GM19193 (cell line): ENCODE results near the gene ZDHHC14.

Experiments
- POLR2A ChIP-seq: IDR thresholded peaks from 4 replicates; pipeline ENCODE4 v1.6.1; 2011; ENCODE audit not compliant: insufficient read depth, insufficient read length; ENCODE audit errors: extremely low read depth

ZDHHC14 gene

DNA sequence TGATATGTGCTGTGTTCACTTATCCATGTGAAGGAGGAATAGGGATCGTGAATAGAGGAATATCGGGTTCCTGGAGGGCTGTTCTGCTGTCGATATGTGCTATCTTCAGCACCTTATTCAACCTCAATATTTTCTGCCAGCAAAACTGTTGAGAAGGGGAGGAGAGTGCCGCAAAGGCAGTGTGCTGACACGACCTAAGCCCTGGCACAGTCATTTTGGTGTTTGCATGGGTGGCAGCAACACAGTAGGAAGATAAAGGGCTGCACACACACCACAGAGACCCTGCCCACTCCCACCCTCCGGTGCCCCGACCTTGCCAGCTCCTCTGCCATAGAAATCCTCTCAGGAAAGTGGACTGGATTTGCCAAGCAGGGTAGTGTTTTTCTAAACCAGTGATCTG lies 47.0 kb downstream of the ZDHHC14 start:
- TF ChIP-seq POLR2A: no peak

DNA sequence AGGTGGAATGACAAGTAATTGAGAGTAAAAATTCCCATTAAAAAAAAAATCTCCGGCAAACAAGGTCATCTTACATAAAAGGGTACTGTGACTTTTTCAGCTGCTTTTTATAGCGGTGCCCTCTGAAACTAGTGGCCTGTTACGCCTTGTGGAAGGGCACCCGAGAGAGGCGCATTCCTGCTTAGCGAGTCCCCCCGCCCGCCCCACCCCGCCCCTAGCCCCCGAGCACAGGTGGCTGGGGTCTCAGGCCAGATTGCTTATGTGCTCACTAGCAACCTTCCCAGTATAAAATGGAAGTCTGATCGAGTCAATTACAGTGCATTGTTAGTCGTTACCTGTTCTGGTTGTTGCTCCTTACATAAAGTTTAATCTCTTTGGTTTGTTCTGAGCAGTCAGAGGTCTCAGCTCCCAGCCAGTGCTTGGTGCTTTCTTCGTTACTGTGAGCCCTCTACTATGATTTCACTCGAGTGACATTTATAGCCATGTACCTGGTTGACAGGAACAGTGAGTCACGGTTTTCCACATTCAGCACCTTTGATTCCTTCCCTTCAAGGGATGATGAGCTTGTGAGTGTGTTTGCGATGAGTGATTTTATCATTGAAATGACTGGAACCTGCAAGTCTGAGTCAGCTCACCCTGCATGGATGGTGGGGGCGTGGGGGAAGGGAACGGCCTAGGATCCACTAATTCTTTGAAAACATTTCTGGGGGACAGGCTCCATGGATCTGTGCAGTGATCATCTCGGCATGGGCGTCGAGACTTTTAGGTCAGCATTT lies 47.6 kb downstream of the ZDHHC14 start:
- no peak for TF ChIP-seq POLR2A

DNA sequence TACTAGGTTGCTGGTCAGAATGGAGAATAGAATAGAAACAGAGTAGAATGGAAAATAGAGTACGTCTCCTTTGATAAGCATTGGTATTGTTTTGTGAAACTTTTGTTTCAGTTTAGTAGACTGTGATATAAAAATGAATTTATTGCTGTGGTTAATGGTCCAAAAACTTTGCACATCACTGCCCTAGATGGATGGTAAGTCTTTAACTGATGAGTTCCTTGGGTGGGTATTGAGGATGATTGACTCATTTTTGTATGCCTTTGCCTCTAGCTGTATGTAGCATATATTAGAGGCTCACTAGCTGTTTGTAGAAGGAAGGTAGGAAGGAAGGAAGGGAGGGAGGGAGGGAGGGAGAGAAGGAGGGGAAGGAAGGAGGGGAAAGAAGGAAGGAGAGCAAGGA lies 48.3 kb downstream of the ZDHHC14 start:
- no peak for TF ChIP-seq POLR2A

DNA sequence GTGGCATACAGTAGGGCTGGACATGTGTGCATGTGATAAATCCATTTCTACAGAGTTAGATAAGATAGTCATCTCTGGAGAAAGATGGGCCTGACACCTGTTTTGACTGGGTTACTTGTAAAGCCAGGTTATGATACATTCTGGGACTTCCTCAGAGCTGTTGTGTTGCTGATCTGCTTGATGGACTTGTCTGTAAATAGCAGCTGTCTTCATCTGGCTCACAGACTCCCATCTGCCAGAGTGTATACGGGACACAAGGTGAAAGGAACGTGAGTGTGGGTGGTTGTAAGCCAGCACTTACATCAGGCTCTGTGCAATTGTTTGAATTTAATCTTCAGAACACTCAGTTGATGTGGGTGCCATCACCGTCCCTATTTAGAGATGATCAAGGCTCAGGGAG lies 49.8 kb downstream of the ZDHHC14 start:
- TF ChIP-seq POLR2A: no peak

DNA sequence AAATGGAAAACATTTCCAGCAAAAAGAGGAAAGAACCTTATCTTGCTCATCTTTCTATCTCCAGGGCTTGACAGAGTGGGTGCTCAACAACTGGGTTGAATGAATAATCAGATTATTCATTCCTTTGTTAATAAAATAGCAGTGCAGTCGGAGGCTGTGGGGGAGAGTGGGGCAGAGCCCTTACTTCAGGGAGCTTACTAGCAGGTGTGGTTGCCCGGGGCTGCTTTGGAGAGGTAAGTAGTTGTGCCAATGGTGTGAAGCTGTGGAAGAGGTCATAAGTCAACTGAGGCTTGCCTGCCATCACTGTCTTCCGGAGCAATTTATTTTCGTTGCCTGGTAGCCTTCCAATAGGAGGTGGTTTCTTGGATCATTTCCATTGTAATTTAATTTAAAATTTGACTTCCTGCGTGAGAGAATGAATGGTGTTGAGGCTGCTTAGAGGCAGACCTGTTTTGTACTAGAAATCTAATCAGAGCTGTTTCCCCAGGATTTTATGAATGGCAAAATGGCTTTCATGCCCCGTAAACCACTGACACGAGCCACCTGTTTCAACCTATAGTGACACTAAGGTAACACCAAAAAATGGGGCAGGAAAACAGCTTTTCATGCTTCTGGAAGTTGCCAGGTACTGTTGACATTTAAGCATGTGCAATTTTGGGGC lies 51.4 kb downstream of the ZDHHC14 start:
- no peak for TF ChIP-seq POLR2A

DNA sequence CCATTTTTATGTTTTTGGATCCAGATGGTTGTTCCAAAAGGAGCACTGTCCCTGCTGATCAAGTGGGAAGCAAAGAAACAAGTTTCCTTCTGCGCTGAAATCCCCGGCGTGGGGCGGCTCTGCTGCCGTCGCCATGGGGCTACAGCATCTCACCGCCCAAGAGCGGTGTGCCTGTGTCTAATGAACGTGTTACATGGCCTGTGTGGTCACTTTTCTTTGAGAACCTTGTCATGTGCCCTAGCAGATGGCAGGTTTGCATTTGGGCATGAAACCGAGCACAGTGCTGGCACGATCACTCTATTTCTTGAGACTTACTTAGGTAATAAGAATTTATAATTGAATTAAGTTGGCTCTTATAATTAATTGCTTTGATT lies 51.9 kb downstream of the ZDHHC14 start:
- TF ChIP-seq POLR2A: no peak

DNA sequence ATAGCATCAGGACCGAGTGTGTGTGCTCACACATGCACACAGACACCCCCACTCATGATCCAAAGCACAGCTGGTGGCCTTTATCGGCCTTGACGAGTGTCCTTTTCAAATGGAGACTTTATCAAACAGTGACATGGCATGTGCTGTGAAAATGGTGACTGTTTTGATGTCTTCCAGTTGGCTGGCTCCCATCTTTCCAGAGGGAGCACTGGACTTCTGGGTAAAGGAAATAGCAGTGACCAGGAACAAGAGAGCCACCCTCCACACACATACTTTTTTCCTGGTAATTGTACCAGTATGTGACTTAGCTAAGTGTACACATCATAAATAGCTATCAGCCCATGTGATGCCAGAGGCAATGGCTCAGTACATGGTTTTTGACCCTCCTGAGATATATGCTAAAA lies 52.7 kb downstream of the ZDHHC14 start:
- no peak for TF ChIP-seq POLR2A

DNA sequence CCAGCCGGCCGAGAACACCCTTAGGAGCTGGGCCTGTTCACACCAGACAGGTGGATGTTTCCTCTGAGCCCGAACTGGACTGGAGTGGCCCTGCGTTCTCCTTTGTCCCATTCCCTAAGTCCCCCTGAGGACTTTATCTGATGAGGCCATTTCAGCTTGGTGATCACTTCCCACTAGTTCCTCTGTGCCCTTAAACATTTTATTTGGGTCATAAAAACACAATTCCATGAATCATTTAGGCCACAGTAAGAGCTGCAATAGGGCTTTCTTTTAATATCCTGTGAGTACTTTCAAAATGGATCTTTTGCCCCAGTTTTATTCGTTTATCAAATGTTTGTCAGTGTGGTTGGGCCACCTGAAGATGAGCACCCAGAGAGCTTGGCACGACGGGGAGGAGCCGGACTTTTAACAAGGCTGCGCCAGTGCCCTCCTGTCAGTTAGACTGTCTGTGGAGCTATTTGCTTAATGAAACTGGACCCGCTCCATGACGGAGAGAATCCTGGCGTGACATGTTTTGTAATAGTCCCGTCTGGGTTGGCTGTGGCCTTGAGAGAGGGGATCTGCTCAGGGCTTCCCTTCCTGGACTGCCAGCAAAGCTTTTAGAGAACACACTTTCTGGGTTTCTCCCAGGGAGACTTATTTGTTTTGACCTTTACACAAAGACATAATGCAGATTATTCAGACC lies 53.5 kb downstream of the ZDHHC14 start:
- no peak for TF ChIP-seq POLR2A

DNA sequence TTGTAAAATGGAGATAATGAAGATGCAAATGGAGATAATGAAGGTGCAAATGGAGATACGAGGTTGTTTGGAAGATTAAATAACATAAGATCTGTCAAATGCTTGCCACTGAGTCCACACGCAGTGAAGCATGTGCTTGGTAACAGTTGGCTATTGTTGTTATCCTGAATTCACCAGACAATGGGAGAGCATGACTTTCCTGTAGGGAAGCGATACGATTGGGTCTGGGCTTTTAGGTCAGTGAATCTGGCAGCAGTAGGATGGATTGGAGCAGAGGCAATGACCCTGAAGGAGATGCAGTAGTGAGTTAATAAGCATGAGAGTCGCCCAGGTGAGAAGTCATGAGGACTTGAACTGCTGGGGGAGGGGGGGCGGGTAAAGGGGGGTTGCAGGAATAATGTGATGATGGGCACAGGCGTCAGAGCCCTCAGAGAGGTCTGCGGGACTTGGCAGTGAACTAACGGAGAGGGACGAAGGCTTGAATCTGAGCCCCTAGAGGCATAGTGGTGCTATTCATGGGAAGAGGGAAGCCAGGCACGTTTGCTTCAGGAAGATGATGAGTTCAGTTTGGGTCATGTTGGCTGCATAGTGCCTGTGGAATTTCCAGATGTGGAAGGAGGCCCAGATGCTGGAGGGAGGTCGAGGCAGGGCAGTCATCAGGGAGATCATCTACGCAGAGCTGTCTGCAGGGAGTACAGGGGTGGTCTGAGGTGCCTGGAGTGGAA lies 55.4 kb downstream of the ZDHHC14 start:
- no peak for TF ChIP-seq POLR2A

DNA sequence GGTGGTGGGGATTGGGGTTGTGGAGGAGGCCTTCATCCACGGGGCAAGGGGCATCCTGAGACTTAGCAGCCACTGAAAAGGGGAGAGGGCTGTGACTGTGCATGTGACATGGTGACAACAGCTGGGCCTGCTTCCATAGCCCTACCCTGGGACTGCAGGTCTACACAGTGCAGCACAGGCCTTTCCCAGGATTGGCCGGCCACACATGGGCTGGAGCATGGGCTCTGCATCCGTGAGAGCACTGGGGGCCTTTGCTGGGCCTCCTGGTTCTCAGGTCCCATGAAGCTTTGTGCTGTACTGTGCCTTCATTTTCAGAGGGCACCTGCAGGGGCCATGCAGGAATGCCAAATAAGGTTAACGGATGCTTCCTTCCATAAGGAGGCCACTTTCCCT lies 56.0 kb downstream of the ZDHHC14 start:
- no peak for TF ChIP-seq POLR2A

DNA sequence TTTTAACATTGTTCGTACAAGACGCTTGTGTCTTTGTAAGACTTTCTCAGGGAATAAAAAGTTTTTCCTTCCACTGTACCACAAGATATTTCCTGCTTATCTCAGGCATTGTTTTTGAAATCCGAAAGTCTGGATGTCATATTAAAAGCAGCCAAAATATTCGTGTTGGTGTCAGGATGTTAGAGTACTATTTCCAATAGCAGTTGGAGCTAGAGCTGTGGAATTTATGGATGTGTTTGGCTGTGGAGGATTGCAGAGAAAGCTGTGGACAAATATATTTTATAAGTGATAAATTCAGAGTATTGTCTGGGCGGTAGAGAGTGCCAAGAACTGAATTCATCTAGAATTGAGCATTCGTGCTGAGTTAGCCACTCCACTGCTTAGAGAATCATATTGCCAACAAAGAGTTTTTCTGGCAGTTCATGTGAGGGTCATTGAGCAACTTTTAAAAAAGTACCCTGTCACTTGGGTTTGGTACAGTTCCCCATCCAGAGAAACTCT lies 57.7 kb downstream of the ZDHHC14 start:
- TF ChIP-seq POLR2A: no peak

DNA sequence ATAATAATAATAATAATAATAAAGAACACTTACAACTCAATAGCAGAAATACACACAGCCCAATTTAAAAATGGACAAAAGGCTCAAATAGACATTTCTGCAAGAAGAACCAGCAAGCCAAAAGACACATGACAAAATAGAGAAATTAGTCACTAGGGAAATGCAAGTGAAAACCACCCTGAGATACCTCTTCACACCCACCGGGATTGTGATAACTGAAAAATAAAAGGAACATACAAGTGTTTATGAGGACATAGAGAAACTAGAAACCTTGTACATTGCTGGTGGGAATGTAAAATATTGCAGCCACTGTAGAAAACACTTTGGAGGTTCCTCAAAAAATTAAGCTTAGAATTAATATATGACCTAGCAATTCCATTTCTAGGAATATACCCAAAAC lies 59.2 kb downstream of the ZDHHC14 start:
- TF ChIP-seq POLR2A: no peak

DNA sequence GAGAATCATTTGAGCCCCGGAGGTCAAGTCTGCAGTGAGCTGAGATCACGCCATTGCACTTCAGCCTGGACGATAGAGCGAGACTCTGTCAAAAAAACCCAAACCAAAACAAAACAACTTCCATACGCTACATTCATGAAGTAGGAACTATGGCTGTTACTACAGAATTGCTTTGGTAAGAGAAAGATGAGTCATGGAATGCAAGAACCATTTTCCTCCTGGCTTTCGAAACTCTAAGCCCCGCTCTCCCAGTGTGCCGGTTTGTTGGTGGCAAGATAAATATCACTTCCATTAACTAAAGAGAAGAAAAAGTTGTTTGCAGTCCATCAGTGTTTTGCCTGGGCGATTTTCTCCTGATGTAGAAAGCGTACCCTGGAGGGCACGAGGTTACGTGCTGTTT lies 61.3 kb downstream of the ZDHHC14 start:
- no peak for TF ChIP-seq POLR2A

DNA sequence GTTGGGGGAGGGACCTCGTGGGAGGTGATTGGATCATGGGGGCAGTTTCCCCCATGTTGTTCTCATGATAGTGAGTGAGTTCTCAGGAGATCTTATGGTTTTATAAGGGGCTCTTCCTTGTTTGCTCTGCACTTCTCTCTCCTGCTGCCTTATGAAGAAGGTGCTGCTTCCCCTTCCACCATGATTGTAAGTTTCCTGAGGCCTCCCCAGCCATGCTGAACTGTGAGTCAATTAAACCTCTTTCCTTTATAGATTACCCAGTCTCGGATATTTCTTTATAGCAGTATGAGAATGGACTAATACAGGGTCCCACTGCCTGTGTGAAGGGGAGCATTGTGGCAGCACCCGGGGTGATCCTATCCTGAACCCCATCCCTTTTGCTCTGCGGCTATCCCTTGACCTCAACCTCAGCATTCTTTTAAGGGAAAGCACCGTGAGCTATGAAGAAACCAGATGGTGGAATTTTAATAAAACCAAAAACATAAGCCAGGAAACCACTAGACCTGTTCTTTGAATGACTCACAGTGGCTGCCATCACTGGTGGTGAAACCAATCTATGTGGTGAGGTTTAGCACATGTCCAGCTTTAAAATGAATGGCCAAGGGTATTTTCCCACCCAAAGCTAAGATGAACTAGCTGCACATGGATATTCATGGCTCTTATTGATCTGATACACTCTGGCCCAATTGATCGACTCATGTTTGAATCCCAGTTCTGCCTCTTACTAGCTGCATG lies 62.2 kb downstream of the ZDHHC14 start:
- no peak for TF ChIP-seq POLR2A
